Left lung (tissue), 10 donors: ENCODE results near the gene FCHSD2. TPM values are rescaled to one million over a fixed set of nuclear protein-coding genes. Genes with fewer than 3 reads are reported as not detected.
A peak's percentile ranks its signal among the peaks of the same experiment; 100 is the strongest.

Experiments
- ATAC-seq: fragments of 200-7000 bp; cut with Tn5 transposase; one replicate; pipeline ENCODE4 v1.9.1; 2020; ENCODE audit warnings: moderate library complexity
- DNase-seq, 4 donors: peaks; one replicate each; pipeline ENCODE4 v3.0.0-alpha.2; 2013 to 2020
- H3K27ac ChIP-seq, 2 donors: fragments of 200-600 bp; sonication (generic) in 1 of 2; one replicate each; pipeline versions ENCODE4 v1.5.0 to v1.8.0; 2020 to 2021
- H3K27me3 ChIP-seq, 2 donors: fragments of 200-600 bp; sonication (generic) in 1 of 2; one replicate each; pipeline versions ENCODE4 v1.5.0 to v1.8.0; 2020 to 2021
- H3K36me3 ChIP-seq, 2 donors: fragments of 200-600 bp; sonication (generic) in 1 of 2; one replicate each; pipeline versions ENCODE4 v1.5.0 to v1.8.0; 2020 to 2021
- H3K4me1 ChIP-seq, 2 donors: fragments of 200-600 bp; one replicate each; pipeline ENCODE4 v1.8.0; 2021
- H3K4me3 ChIP-seq, 2 donors: fragments of 200-600 bp; sonication (generic) in 1 of 2; one replicate each; pipeline versions ENCODE4 v1.5.0 to v1.8.0; 2020 to 2021; ENCODE audit warnings: mild to moderate bottlenecking in 1 of 2
- H3K9me3 ChIP-seq, 2 donors: fragments of 200-600 bp; sonication (generic) in 1 of 2; one replicate each; pipeline versions ENCODE4 v1.5.0 to v1.8.0; 2020 to 2021
- CTCF ChIP-seq, 2 donors: fragments of 200-600 bp; sonication (generic) in 1 of 2; IDR thresholded peaks; one replicate each; pipeline versions ENCODE4 v1.5.0 to v1.8.0; 2021; ENCODE audit warnings: antibody characterized with exemption in 2 of 2
- intact Hi-C, 2 donors: fragments of 100-400 bp; cut with DNase I; formaldehyde crosslinking; loops; one replicate each; pipeline versions ENCODE4 v1.11.2 to v1.14.2; 2022
- polyA plus RNA-seq, 6 donors: library from polyadenylated mRNA; unstranded; fragments of 120-200 nt; gene quantifications; one replicate each; pipeline ENCODE4 v1.2.1, GENCODE V29; 2013; ENCODE audit not compliant: insufficient read length in 6 of 6
- total RNA-seq, 2 donors: library from RNA; stranded (reverse); fragmentation: NEBNext Ultra II Directional; extraction: Animal tissue kit (Norgen Biotek cat#: 25700); gene quantifications; one replicate each; pipeline ENCODE4 v1.2.1, GENCODE V29; 2021
- donor health status: DM: no; HTN: yes; CAD: no.
- donor health status: DM: no; HTN: no; CAD: no.

The FCHSD2 gene
- total and polyA plus RNA-seq, 8 donors, result 46.2 to 58.2 (median 48.5) TPM

- intact Hi-C loops, result no loop called here
- no peak for TF ChIP-seq CTCF (IDR thresholded peaks at IDR 0.05)
Measured at GRCh38 chr11:72972496-72973128, 169.5 kb downstream of the FCHSD2 start.

GRCh38 chr11:72971192-72971967, 170.7 kb downstream of the FCHSD2 start:
- no peaks in the 10 kb centered on the region for H3K36me3 ChIP-seq
- no peak for TF ChIP-seq CTCF (IDR thresholded peaks at IDR 0.05)
- intact Hi-C loops, result no loop called here
- no peak overlapping the region for H3K27ac ChIP-seq
- H3K27me3 ChIP-seq, result no peaks in the 10 kb centered on the region
- H3K4me3 ChIP-seq, result no peak overlapping the region
- no peaks in the 10 kb centered on the region for H3K9me3 ChIP-seq
- ATAC-seq (no peak), DNase-seq (no peak)
- H3K4me1 ChIP-seq, result peaks cover 9 to 74% of the 10 kb centered on the region in 2 donors

More at GRCh38 chr11:72972496-72973128, 169.5 kb downstream of the FCHSD2 start:
- ATAC-seq (no peak), DNase-seq (no peak)
- Histone ChIP-seq H3K4me3 (no peak overlapping the region), H3K4me1 (peaks cover 9 to 85% of the 10 kb centered on the region in 2 donors), H3K9me3 (no peaks in the 10 kb centered on the region), H3K36me3 (no peaks in the 10 kb centered on the region), H3K27ac (peak overlapping the region in 1 of 2 donors; percentile 85), H3K27me3 (no peaks in the 10 kb centered on the region)

GRCh38 chr11:72970557-72971118, 171.5 kb downstream of the FCHSD2 start:
- no peaks in the 10 kb centered on the region for H3K27me3 ChIP-seq
- H3K4me1 ChIP-seq, result peaks cover 6 to 66% of the 10 kb centered on the region in 2 donors
- intact Hi-C loops, result no loop called here
- no peak overlapping the region for H3K4me3 ChIP-seq
- no peak for DNase-seq
- ATAC-seq, result no peak
- no peak for TF ChIP-seq CTCF (IDR thresholded peaks at IDR 0.05)
- H3K36me3 ChIP-seq, result no peaks in the 10 kb centered on the region
- H3K9me3 ChIP-seq, result no peaks in the 10 kb centered on the region
- no peak overlapping the region for H3K27ac ChIP-seq

- H3K27me3 ChIP-seq, result no peaks in the 10 kb centered on the region
- DNase-seq, result no peak
- H3K36me3 ChIP-seq, result no peaks in the 10 kb centered on the region
- ATAC-seq, result no peak
- peak overlapping the region in 1 of 2 donors; percentile 1 for H3K27ac ChIP-seq
- TF ChIP-seq CTCF (IDR thresholded peaks at IDR 0.05), result no peak
- no peak overlapping the region for H3K4me3 ChIP-seq
- H3K9me3 ChIP-seq, result no peaks in the 10 kb centered on the region
- intact Hi-C loops, result no loop called here
- peaks cover 6 to 59% of the 10 kb centered on the region in 2 donors for H3K4me1 ChIP-seq
Measured at GRCh38 chr11:72969894-72970335, 172.2 kb downstream of the FCHSD2 start.

GRCh38 chr11:72968390-72968789, 173.7 kb downstream of the FCHSD2 start:
- intact Hi-C loops, result no loop called here
- no peak for ATAC-seq
- DNase-seq, result no peak
- no peaks in the 10 kb centered on the region for H3K9me3 ChIP-seq
- no peaks in the 10 kb centered on the region for H3K36me3 ChIP-seq
- no peak overlapping the region for H3K4me3 ChIP-seq
- peaks cover 6 to 44% of the 10 kb centered on the region in 2 donors for H3K4me1 ChIP-seq
- H3K27ac ChIP-seq, result no peak overlapping the region
- no peaks in the 10 kb centered on the region for H3K27me3 ChIP-seq
- no peak for TF ChIP-seq CTCF (IDR thresholded peaks at IDR 0.05)
